Raji (cell line): ENCODE data around the gene CHID1.

ENCODE experiments used
- POLR2A ChIP-seq: IDR thresholded peaks from 2 replicates; pipeline ENCODE4 v1.6.1; 2011; ENCODE audit warnings: low read depth, low read length, control low read depth; ENCODE audit not compliant: insufficient read depth

The CHID1 gene

GRCh38 chr11:827146-827896 lies 83.3 kb downstream of the CHID1 start:
- no peak for TF ChIP-seq POLR2A

DNA sequence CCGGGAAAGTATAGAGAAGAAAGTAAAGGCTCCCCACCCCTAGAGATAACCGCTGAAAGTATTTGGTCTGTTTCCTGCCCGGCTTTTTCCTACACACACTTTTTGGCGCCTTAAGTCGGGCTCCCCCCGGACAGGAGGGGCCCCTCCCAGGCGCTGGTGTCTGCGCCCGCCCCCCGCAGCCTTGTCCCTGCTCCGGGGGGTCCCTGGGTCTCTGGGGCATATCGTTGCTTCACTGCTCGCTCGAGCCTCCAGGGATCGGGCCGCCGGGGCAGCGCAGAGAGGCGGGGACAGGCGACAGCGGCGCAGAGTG lies 83.8 kb downstream of the CHID1 start:
- TF ChIP-seq POLR2A: no peak

DNA sequence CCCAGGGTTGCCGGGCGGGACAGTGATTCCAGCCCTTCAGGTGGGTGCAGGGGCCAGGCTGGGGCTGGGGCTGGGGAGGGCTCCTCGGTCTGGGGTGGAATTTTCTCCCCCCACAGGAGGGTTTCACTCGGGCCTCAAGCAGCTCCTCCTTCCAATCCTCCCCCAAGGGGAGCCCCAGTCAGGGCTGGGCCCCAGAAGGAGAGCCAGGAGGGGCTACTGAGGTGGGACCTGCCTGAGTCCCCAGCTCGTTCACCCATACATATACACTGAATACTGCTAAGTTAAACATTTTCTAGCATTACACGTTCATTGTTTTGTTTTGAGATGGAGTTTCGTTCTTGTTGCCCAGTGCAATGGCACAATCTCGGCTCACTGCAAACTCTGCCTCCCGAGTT lies 84.4 kb downstream of the CHID1 start:
- TF ChIP-seq POLR2A: no peak

GRCh38 chr11:825366-826226 lies 85.0 kb downstream of the CHID1 start:
- TF ChIP-seq POLR2A: no peak

- TF ChIP-seq POLR2A: 0 out of 2 replicates have a peak, but pooled peaks have one; percentile 4
Observed at GRCh38 chr11:824942-825341, 85.7 kb downstream of the CHID1 start.

DNA sequence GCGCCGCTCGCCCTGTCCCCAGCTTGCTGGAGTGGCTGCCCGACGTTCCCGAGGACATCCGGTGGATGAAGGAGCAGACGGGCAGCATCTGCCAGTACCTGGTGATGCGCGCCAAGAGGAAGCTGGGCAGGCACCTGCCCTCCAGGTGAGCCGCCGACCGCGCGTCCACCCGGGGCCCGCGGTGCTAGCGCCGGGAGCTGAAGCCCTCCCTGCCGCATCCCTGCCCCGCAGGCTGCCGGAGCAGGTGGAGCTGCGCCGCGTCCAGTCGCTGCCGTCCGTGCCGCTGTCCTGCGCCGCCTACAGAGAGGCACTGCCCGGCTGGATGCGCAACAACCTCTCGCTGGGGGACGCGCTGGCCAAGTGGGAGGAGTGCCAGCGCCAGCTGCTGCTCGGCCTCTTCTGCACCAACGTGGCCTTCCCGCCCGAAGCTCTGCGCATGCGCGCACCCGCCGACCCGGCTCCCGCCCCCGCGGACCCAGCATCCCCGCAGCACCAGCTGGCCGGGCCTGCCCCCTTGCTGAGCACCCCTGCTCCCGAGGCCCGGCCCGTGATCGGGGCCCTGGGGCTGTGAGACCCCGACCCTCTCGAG lies 86.2 kb downstream of the CHID1 start:
- 0 out of 2 replicates have a peak, but pooled peaks have one; percentile 6 for TF ChIP-seq POLR2A

DNA sequence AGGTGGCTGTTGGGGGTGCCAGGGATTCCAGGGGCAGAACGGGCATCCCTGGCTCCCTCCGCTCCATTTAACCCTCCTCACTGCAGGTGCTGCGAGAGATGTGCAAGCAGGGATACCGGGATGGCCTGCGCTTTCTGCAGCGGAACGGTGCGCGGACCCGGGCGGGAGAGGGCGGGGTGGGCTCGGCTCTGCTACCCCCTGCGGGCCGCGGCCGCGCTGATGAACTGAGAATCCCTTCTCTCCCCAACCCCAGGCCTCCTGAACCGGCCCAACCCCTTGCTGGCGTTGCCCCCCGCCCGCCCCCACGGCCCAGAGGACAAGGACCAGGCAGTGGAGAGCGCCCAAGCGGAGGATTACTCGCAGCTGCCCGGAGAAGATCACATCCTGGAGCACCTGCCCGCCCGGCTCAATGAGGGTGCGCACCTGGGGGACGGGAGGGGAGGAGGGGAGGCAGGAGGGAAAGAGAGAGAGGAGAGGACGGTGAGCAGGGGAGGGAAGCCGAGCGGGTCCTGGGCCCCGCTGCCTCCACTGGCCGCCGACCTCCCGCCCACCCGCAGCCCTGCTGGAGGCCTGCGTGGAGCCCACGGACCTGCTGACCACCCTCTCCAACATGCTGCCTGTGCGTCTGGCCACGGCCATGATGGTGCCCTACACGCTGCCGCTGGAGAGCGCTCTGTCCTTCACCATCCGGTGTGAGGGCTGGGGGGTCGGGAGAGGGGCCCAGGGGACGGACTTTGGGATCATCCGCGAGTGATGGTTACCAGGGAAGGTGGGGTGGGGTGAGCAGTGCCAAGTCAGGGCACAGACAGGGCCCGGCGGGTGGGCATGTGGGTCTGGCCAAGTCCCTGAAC lies 86.9 kb downstream of the CHID1 start:
- TF ChIP-seq POLR2A: peak; percentile 4; the same call in 1 of the 2 replicates

GRCh38 chr11:821512-822371 lies 88.9 kb downstream of the CHID1 start:
- no peak for TF ChIP-seq POLR2A

GRCh38 chr11:820655-821511 lies 89.7 kb downstream of the CHID1 start:
- no peak for TF ChIP-seq POLR2A

- no peak for TF ChIP-seq POLR2A
Observed at GRCh38 chr11:819943-820649, 90.5 kb downstream of the CHID1 start.

- TF ChIP-seq POLR2A: peak; percentile 91
Observed at GRCh38 chr11:819129-819931, 91.3 kb downstream of the CHID1 start.
